A549 (cell line): Measurements from ENCODE around the gene L3MBTL1.

Source experiments
- CTCF ChIP-seq: fragments of >200 bp; sonication (Bioruptor Twin); formaldehyde crosslinking; IDR thresholded peaks from 3 replicates; pipeline ENCODE4 v1.5.1; 2016
- EP300 ChIP-seq, 2 experiments: fragments of >200 bp; sonication (Bioruptor Twin); formaldehyde crosslinking; IDR thresholded peaks; 2 replicates in 1 of 2; 3 replicates in 1 of 2; pipeline ENCODE4 v1.6.1; 2016 to 2017
- GATA3 ChIP-seq: IDR thresholded peaks from 2 replicates; pipeline ENCODE4 v1.6.1; 2012; ENCODE audit warnings: borderline replicate concordance
- KDM1A ChIP-seq: fragments of 200-600 bp; sonication (generic); IDR thresholded peaks from 2 replicates; pipeline ENCODE4 v1.6.1; 2016; ENCODE audit warnings: low read depth, mild to moderate bottlenecking
- POLR2AphosphoS2 ChIP-seq: conservative IDR thresholded peaks from 2 replicates; pipeline ENCODE4 v1.6.1; 2012; ENCODE audit warnings: low read length, improper control_type of control experiment, inconsistent platforms

- TF ChIP-seq CTCF (no peak), GATA3 (no peak), KDM1A (no peak), POLR2AphosphoS2 (no peak), EP300 (IDR thresholded peaks at IDR 0.05) (no peak)
These were observed 6.0 kb downstream of the L3MBTL1 start for GRCh38 chr20:43513372-43513930.
